ENCODE measurements around the gene SAPCD2.

The SAPCD2 gene

DNA sequence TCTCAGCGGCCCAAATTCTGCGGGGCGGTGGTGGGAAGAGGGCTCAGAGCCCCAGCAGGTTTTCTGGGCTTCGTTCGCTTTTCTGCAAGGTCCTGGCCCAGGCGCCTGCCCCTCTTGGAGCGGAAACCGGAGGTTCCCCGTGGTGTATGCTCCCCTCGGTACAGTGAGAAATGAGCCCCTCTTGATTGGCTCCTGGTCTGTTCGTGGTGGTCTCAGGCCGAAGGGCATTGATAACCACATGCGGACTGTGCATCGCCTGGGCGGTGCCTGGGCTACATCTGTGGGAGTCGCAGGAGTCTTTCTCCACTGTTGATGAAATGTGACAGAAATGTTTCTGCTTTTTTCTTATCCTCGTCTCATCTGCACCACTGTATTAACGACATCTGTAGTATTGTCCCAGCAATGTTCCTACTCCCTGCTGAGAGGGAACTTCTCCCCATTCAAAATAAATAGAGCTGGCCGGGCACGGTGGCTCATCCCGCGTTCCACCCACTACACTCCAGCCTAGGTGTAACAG lies 17.1 kb upstream of the SAPCD2 start:
- Histone ChIP-seq H3K9ac (ENCODE audit: low read length in 2 of 2) (peak overlapping the region; percentile 68 to 75), H3K4me3 (ENCODE audit: low read length in 2 of 2) (peak overlapping the region; percentile 82), H3K27me3 (ENCODE audit: control insufficient read depth in 1 of 2, insufficient read depth in 2 of 2, low read length in 2 of 2) (no peaks in the 10 kb centered on the region), H3K27ac (ENCODE audit: low read length) (peak overlapping the region; percentile 82), H3K36me3 (ENCODE audit: control insufficient read depth in 2 of 2, insufficient read depth in 2 of 2, low read length in 2 of 2) (peaks cover 4 to 9% of the 10 kb centered on the region in 2 donors), H3K9me3 (ENCODE audit: control insufficient read depth in 2 of 2, low read length in 2 of 2) (no peaks in the 10 kb centered on the region), H3K4me1 (ENCODE audit: control insufficient read depth, insufficient read depth, low read length) (peaks cover 19% of the 10 kb centered on the region)

GRCh38 chr9:137086531-137087408 lies 16.4 kb upstream of the SAPCD2 start, which contains the start of gene MAN1B1:
MAN1B1 (plus strand) TSS chr9:137086985; CDS start chr9:137087000, 15 bp downstream.
- Histone ChIP-seq H3K36me3 (ENCODE audit: control insufficient read depth in 2 of 2, insufficient read depth in 2 of 2, low read length in 2 of 2) (peaks cover 4 to 10% of the 10 kb centered on the region in 2 donors), H3K4me1 (ENCODE audit: control insufficient read depth, insufficient read depth, low read length) (peaks cover 19% of the 10 kb centered on the region), H3K27ac (ENCODE audit: low read length) (peak within 1 kb of the TSS; percentile 82), H3K9ac (ENCODE audit: low read length in 2 of 2) (peak within 1 kb of the TSS; percentile 69 to 75), H3K4me3 (ENCODE audit: low read length in 2 of 2) (peak within 1 kb of the TSS; percentile 82), H3K9me3 (ENCODE audit: control insufficient read depth in 2 of 2, low read length in 2 of 2) (no peaks in the 10 kb centered on the region), H3K27me3 (ENCODE audit: control insufficient read depth in 1 of 2, insufficient read depth in 2 of 2, low read length in 2 of 2) (peaks cover 0 to 4% of the 10 kb centered on the region in 2 donors)

GRCh38 chr9:137085920-137086530 lies 15.7 kb upstream of the SAPCD2 start:
- Histone ChIP-seq H3K27me3 (ENCODE audit: control insufficient read depth in 1 of 2, insufficient read depth in 2 of 2, low read length in 2 of 2) (peaks cover 0 to 4% of the 10 kb centered on the region in 2 donors), H3K36me3 (ENCODE audit: control insufficient read depth in 2 of 2, insufficient read depth in 2 of 2, low read length in 2 of 2) (peaks cover 4 to 10% of the 10 kb centered on the region in 2 donors), H3K9ac (ENCODE audit: low read length in 2 of 2) (peak overlapping the region; percentile 69 to 75), H3K9me3 (ENCODE audit: control insufficient read depth in 2 of 2, low read length in 2 of 2) (no peaks in the 10 kb centered on the region), H3K27ac (ENCODE audit: low read length) (peak overlapping the region; percentile 82), H3K4me3 (ENCODE audit: low read length in 2 of 2) (peak overlapping the region; percentile 82), H3K4me1 (ENCODE audit: control insufficient read depth, insufficient read depth, low read length) (peaks cover 19% of the 10 kb centered on the region)

- no peak overlapping the region for H3K27ac ChIP-seq (ENCODE audit: low read length)
- H3K9me3 ChIP-seq (ENCODE audit: control insufficient read depth in 2 of 2, low read length in 2 of 2) = no peaks in the 10 kb centered on the region
- peaks cover 19% of the 10 kb centered on the region for H3K4me1 ChIP-seq (ENCODE audit: control insufficient read depth, insufficient read depth, low read length)
- H3K27me3 ChIP-seq (ENCODE audit: control insufficient read depth in 1 of 2, insufficient read depth in 2 of 2, low read length in 2 of 2) = peaks cover 7 to 15% of the 10 kb centered on the region in 2 donors
- no peak overlapping the region for H3K4me3 ChIP-seq (ENCODE audit: low read length in 2 of 2)
- H3K9ac ChIP-seq (ENCODE audit: low read length in 2 of 2) = no peak overlapping the region
- H3K36me3 ChIP-seq (ENCODE audit: control insufficient read depth in 2 of 2, insufficient read depth in 2 of 2, low read length in 2 of 2) = peaks cover 4% of the 10 kb centered on the region in 2 donors
Observed at GRCh38 chr9:137084526-137084925, 14.2 kb upstream of the SAPCD2 start.

DNA sequence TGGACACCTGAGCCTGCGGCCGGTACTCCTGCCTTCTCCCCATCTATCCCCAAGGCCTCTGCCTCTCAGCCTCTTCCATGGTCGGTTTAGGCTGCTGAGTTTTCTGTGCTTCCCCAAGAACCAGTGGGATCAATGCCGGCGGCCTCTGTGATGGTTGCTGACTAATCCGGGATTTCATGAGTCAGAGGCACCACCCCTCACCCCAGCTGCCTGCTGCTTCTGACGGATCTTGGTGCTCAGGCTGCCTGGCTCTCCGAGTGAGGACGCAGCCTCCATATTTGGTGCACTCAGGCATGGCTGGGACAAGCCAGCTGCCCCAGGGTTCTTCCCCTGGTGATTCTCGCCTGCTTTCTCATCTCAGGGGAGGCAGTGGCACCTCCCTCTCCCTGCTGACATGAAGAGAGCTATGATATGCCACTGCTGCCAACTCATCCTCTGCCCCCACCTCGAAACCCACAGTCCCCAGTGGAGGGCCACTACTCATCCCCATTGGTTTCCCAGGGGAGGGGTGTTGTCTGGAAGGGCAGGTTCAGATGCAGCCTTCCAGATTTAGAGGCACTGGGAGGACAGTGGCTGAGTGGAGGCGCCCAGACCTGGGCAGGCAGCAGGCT lies 13.1 kb upstream of the SAPCD2 start:
- Histone ChIP-seq H3K27me3 (ENCODE audit: control insufficient read depth in 1 of 2, insufficient read depth in 2 of 2, low read length in 2 of 2) (peaks cover 14 to 26% of the 10 kb centered on the region in 2 donors), H3K27ac (ENCODE audit: low read length) (no peak overlapping the region), H3K4me1 (ENCODE audit: control insufficient read depth, insufficient read depth, low read length) (peaks cover 22% of the 10 kb centered on the region), H3K4me3 (ENCODE audit: low read length in 2 of 2) (no peak overlapping the region), H3K9ac (ENCODE audit: low read length in 2 of 2) (no peak overlapping the region), H3K36me3 (ENCODE audit: control insufficient read depth in 2 of 2, insufficient read depth in 2 of 2, low read length in 2 of 2) (peaks cover 0 to 6% of the 10 kb centered on the region in 2 donors), H3K9me3 (ENCODE audit: control insufficient read depth in 2 of 2, low read length in 2 of 2) (no peaks in the 10 kb centered on the region)

GRCh38 chr9:137082925-137083290 lies 12.6 kb upstream of the SAPCD2 start:
- H3K4me1 ChIP-seq (ENCODE audit: control insufficient read depth, insufficient read depth, low read length) = peaks cover 28% of the 10 kb centered on the region
- H3K36me3 ChIP-seq (ENCODE audit: control insufficient read depth in 2 of 2, insufficient read depth in 2 of 2, low read length in 2 of 2) = peaks cover 0 to 6% of the 10 kb centered on the region in 2 donors
- H3K27ac ChIP-seq (ENCODE audit: low read length) = no peak overlapping the region

DNA sequence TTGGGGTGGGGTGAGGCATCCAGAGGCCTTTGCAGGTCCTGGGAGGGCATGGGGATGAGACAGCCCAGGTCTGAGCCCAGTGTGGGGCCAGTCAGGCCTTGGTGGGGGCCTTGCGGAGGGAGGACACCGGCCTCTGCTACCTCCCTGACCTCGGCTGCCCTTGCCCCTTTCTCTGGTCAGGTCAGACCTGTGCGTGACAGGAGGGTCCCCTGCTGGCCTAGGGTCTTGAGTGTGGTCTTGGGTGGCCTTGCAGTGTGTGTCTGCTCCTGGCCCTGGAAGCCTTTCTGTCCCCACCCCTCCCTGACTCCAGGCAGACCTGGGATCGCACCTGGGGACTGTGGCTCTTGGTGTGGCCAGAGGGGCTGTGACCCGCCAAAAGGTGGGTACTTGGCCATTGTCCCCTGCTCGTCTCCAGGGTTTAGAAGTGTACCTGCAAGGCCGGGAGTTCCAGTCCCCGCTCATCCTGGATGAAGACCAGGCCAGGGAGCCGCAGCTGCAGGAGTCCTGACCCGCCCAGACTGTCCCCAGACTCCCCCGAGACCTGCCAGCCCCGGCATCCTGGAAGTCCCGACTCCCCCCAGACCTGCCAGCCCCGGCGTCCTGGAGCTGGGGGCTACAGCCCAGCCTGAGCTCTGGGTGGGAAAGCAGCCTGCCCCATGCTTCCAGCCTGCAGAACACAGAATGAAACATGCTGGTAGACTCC lies 12.0 kb upstream of the SAPCD2 start:
- H3K4me1 ChIP-seq (ENCODE audit: control insufficient read depth, insufficient read depth, low read length) = peaks cover 29% of the 10 kb centered on the region
- no peak overlapping the region for H3K4me3 ChIP-seq (ENCODE audit: low read length in 2 of 2)
- H3K9ac ChIP-seq (ENCODE audit: low read length in 2 of 2) = no peak overlapping the region
- no peak overlapping the region for H3K27ac ChIP-seq (ENCODE audit: low read length)
- no peaks in the 10 kb centered on the region for H3K9me3 ChIP-seq (ENCODE audit: control insufficient read depth in 2 of 2, low read length in 2 of 2)
- H3K36me3 ChIP-seq (ENCODE audit: control insufficient read depth in 2 of 2, insufficient read depth in 2 of 2, low read length in 2 of 2) = peaks cover 0 to 6% of the 10 kb centered on the region in 2 donors
- H3K27me3 ChIP-seq (ENCODE audit: control insufficient read depth in 1 of 2, insufficient read depth in 2 of 2, low read length in 2 of 2) = peaks cover 14 to 33% of the 10 kb centered on the region in 2 donors

More at GRCh38 chr9:137082925-137083290, 12.6 kb upstream of the SAPCD2 start:
- H3K9ac ChIP-seq (ENCODE audit: low read length in 2 of 2) = no peak overlapping the region
- H3K4me3 ChIP-seq (ENCODE audit: low read length in 2 of 2) = no peak overlapping the region
- H3K27me3 ChIP-seq (ENCODE audit: control insufficient read depth in 1 of 2, insufficient read depth in 2 of 2, low read length in 2 of 2) = peaks cover 14 to 31% of the 10 kb centered on the region in 2 donors
- H3K9me3 ChIP-seq (ENCODE audit: control insufficient read depth in 2 of 2, low read length in 2 of 2) = no peaks in the 10 kb centered on the region

DNA sequence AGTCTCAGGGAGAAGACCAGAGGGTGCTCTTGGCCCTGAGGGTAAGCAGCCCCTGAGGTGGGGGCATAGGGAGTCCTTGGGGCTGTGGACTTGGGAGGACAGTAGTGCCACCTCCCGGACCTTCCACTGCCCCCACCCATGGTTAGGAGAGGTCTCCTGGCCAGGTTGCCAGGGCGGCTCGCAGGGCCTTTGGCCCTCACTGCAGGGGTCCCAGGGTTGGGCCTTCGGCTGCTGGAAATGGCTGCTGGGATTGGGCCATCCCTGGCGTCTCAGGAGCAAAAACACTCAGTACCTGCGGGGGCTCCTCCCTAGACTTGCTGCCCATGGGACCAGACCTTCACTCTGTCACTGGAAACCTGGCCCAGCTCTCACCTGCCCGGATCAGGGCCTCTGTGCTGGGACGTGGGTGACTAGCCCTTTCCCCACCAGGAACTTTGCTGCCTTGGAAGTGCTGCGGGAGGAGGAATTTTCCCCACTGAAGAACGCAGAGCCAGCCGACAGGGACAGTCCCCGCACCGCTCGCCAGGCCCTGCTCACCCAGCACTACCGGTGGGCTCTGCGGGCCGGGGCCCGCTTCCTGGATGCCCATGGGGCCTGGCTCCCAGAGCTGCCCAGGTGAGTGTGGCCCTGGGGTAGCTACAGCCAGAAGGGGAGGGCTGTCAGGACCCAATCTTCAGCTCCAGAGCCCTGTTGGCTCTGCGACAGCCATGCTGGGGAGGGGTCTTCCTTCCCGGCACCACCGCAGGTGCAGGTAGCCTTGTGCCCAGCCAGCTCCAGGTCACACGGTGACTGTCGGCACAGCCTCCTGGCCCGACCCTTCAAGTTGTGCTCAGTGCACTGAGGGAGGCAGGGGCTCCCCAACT lies 10.1 kb upstream of the SAPCD2 start:
- Histone ChIP-seq H3K27me3 (ENCODE audit: control insufficient read depth in 1 of 2, insufficient read depth in 2 of 2, low read length in 2 of 2) (peaks cover 14 to 39% of the 10 kb centered on the region in 2 donors), H3K9ac (ENCODE audit: low read length in 2 of 2) (no peak overlapping the region), H3K4me1 (ENCODE audit: control insufficient read depth, insufficient read depth, low read length) (peaks cover 24% of the 10 kb centered on the region), H3K36me3 (ENCODE audit: control insufficient read depth in 2 of 2, insufficient read depth in 2 of 2, low read length in 2 of 2) (peaks cover 0 to 6% of the 10 kb centered on the region in 2 donors), H3K27ac (ENCODE audit: low read length) (no peak overlapping the region), H3K9me3 (ENCODE audit: control insufficient read depth in 2 of 2, low read length in 2 of 2) (no peaks in the 10 kb centered on the region), H3K4me3 (ENCODE audit: low read length in 2 of 2) (no peak overlapping the region)

DNA sequence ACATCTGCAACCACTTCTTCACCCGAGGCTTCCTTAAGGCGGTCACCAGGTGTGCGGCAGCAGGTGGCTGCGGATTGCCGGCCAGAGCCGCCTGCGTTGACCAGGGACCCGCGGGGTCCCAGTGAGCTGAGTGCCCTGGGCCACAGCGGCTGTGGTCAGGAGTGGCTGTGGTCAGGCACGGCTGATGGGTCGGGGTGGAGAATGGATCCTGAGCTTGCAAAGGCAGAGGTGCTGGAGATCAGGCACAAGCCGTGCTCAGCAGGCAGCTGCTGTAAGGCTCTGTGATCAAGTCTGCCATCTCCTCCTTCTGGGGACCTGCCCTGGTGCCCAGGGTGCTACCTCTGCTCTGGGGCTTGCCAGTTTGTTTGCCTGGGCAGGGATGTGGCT lies 9.0 kb upstream of the SAPCD2 start:
- H3K4me3 ChIP-seq (ENCODE audit: low read length in 2 of 2) = no peak overlapping the region
- no peak overlapping the region for H3K27ac ChIP-seq (ENCODE audit: low read length)
- peaks cover 24% of the 10 kb centered on the region for H3K4me1 ChIP-seq (ENCODE audit: control insufficient read depth, insufficient read depth, low read length)
- H3K9ac ChIP-seq (ENCODE audit: low read length in 2 of 2) = no peak overlapping the region
- H3K9me3 ChIP-seq (ENCODE audit: control insufficient read depth in 2 of 2, low read length in 2 of 2) = no peaks in the 10 kb centered on the region
- peaks cover 14 to 39% of the 10 kb centered on the region in 2 donors for H3K27me3 ChIP-seq (ENCODE audit: control insufficient read depth in 1 of 2, insufficient read depth in 2 of 2, low read length in 2 of 2)
- H3K36me3 ChIP-seq (ENCODE audit: control insufficient read depth in 2 of 2, insufficient read depth in 2 of 2, low read length in 2 of 2) = peaks cover 0 to 6% of the 10 kb centered on the region in 2 donors

All from stomach smooth muscle (tissue), 2 donors.